ENCODE measurements around the gene RAP1B. TPM values are rescaled to one million over a fixed set of nuclear protein-coding genes. Genes with fewer than 3 reads are reported as not detected.

RAP1B gene
- total and polyA plus RNA-seq, 4 donors: 125 to 203 (median 138) TPM

DNA sequence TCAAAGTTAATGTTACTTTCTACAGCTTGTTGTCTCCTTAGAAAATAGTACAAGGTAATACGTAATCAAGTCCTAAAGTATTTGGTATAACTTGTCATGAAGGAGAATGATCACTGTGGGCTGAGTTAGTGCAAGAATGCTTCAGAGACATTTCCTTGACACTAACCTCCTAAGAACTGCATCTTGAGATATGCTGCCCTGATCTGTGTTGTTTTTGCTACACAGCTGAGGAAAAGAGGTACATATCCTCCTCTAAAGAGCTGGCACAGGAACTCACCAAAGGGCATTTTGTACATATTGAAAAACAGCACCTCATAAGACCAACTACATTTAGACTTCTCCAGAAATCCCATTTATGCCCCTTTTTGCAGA, 28.7 kb downstream of the RAP1B start:
- Histone ChIP-seq H3K4me1 (ENCODE audit: control insufficient read depth, insufficient read depth, low read length) (no peaks in the 10 kb centered on the region), H3K27me3 (ENCODE audit: control insufficient read depth, insufficient read depth, low read length) (no peaks in the 10 kb centered on the region), H3K9me3 (ENCODE audit: control insufficient read depth, insufficient read depth, low read length) (no peaks in the 10 kb centered on the region), H3K36me3 (ENCODE audit: control insufficient read depth, insufficient read depth, low read length) (no peaks in the 10 kb centered on the region), H3K4me3 (ENCODE audit: low read depth, low read length) (no peak overlapping the region), H3K27ac (ENCODE audit: low read depth, low read length) (no peak overlapping the region)
- no peak for DNase-seq (ENCODE audit: low read depth in 4 of 6, low spot score in 6 of 6)
- no CpG with 5 or more reads among the region's 1 CpG for WGBS (ENCODE audit: insufficient coverage)

DNA sequence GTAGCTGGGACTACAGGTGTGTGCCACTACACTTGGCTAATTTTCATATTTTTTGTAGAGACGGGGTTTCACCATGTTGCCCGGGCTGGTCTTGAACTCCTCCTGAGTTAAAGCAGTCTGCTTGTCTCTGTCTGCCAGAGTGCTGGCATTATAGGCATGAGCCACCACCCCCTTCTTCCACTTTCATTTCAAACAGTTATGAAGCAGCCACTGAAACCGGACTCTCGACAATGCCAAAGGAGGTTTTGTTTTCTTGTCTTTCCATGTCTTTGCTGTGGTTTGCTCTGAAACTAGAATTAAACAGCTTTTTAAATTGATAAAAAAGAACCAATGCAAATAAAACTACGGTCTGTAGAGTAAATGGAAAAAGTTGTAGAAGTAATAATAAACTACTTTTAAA, 30.4 kb downstream of the RAP1B start:
- H3K4me3 ChIP-seq (ENCODE audit: low read depth, low read length): no peak overlapping the region
- H3K27me3 ChIP-seq (ENCODE audit: control insufficient read depth, insufficient read depth, low read length): no peaks in the 10 kb centered on the region
- no peaks in the 10 kb centered on the region for H3K4me1 ChIP-seq (ENCODE audit: control insufficient read depth, insufficient read depth, low read length)
- DNase-seq (ENCODE audit: low read depth in 4 of 6, low spot score in 6 of 6): no peak
- no peaks in the 10 kb centered on the region for H3K36me3 ChIP-seq (ENCODE audit: control insufficient read depth, insufficient read depth, low read length)
- H3K9me3 ChIP-seq (ENCODE audit: control insufficient read depth, insufficient read depth, low read length): no peaks in the 10 kb centered on the region
- no peak overlapping the region for H3K27ac ChIP-seq (ENCODE audit: low read depth, low read length)
- 100% methylated on average over 1 of the region's 5 CpGs for WGBS (ENCODE audit: insufficient coverage)

DNA sequence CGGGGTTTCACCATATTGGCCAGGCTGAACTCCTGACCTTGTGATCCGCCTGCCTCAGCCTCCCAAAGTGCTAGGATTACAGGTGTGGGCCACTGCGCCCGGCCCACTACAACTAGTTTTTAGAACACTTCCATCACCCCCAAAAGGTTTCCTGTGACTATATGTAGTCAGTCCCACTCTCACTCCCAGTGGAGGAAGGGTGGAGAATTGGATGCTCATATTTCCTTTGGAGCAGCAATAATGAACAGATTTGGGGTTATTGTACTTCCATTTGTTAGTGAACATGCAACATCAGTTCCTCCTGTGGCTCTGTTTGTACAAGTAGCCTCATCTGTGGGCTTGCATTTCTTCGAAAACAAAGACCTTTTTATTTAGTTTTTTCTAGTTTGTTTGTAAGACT, 35.8 kb downstream of the RAP1B start:
- no peaks in the 10 kb centered on the region for H3K27me3 ChIP-seq (ENCODE audit: control insufficient read depth, insufficient read depth, low read length)
- no peaks in the 10 kb centered on the region for H3K9me3 ChIP-seq (ENCODE audit: control insufficient read depth, insufficient read depth, low read length)
- 88% methylated on average over 2 of the region's 5 CpGs for WGBS (ENCODE audit: insufficient coverage)
- no peak overlapping the region for H3K27ac ChIP-seq (ENCODE audit: low read depth, low read length)
- no peaks in the 10 kb centered on the region for H3K36me3 ChIP-seq (ENCODE audit: control insufficient read depth, insufficient read depth, low read length)
- H3K4me3 ChIP-seq (ENCODE audit: low read depth, low read length): no peak overlapping the region
- DNase-seq (ENCODE audit: low read depth in 4 of 6, low spot score in 6 of 6): no peak
- no peaks in the 10 kb centered on the region for H3K4me1 ChIP-seq (ENCODE audit: control insufficient read depth, insufficient read depth, low read length)

DNA sequence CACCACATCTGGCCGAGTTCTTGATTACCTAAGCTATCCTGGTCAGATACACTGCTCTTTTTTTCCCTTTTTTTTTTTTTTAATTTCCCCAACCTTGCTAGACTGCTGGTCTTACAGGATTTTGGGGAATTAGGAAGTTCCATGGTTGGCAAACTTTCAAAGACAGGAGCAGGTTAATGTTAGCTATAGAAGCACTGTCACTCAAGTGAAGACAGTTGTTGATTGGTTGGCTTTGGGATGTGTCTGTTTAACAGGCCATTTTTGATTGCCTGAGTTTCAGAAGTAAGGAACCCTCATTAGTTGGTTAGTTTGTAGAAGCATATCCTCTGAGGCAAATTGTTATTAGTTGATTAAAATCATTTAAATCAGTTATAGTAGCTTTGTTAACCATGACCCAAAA, 36.8 kb downstream of the RAP1B start:
- Histone ChIP-seq H3K9me3 (ENCODE audit: control insufficient read depth, insufficient read depth, low read length) (no peaks in the 10 kb centered on the region), H3K27ac (ENCODE audit: low read depth, low read length) (no peak overlapping the region), H3K4me1 (ENCODE audit: control insufficient read depth, insufficient read depth, low read length) (no peaks in the 10 kb centered on the region), H3K4me3 (ENCODE audit: low read depth, low read length) (no peak overlapping the region), H3K27me3 (ENCODE audit: control insufficient read depth, insufficient read depth, low read length) (no peaks in the 10 kb centered on the region), H3K36me3 (ENCODE audit: control insufficient read depth, insufficient read depth, low read length) (peaks cover 5% of the 10 kb centered on the region)
- no CpG with 5 or more reads among the region's 1 CpG for WGBS (ENCODE audit: insufficient coverage)
- DNase-seq (ENCODE audit: low read depth in 4 of 6, low spot score in 6 of 6): no peak

DNA sequence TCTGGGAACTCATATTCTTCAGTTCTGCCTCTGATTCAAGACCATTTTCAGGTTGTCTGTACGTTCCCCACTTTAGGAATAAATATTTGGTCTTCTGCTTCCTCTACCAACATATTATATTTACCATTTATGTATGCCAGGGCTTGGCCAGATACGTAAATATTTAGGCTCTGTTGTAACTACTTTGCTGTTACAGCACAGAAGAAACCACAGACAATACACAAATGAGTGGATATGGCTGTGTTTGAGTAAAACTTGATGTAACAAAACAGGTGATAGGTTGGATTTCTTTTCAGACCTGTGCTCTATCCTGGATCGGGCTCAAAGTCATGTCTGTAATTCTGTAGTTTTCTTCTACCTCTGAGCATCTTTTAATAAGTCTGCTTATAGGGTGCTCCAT, 37.5 kb downstream of the RAP1B start:
- WGBS (ENCODE audit: insufficient coverage): no CpG with 5 or more reads among the region's 3 CpGs
- Histone ChIP-seq H3K27me3 (ENCODE audit: control insufficient read depth, insufficient read depth, low read length) (no peaks in the 10 kb centered on the region), H3K4me1 (ENCODE audit: control insufficient read depth, insufficient read depth, low read length) (no peaks in the 10 kb centered on the region), H3K27ac (ENCODE audit: low read depth, low read length) (no peak overlapping the region), H3K4me3 (ENCODE audit: low read depth, low read length) (no peak overlapping the region), H3K9me3 (ENCODE audit: control insufficient read depth, insufficient read depth, low read length) (no peaks in the 10 kb centered on the region), H3K36me3 (ENCODE audit: control insufficient read depth, insufficient read depth, low read length) (peaks cover 8% of the 10 kb centered on the region)
- no peak for DNase-seq (ENCODE audit: low read depth in 4 of 6, low spot score in 6 of 6)

DNA sequence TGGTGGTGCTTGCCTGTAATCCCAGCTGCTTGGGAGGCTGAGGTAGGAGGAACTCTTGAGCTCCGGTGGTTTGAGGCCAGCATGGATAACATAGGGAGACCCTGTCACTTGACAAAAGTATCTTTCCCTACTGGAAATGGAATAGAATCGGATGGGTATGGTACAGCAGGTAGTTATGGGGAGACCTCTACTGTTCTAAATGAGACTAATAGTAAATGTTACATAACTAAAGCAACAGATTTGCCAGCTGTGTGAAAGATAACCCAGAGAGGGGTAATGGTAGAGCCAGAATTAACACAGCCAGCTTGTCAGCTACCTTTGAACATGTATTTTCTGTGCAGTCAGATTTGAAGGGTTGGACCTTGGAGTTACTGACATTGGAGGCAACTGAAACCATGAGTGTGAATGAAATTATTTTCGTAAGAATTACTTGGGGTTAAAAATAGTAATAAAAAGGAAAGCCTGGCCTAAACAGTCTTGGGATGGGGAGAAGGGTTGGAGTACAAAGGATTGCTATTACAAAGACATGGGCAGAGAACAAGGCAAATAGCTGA, 54.4 kb downstream of the RAP1B start:
- 88% methylated on average over 1 of the region's 3 CpGs for WGBS (ENCODE audit: insufficient coverage)
- Histone ChIP-seq H3K9me3 (ENCODE audit: control insufficient read depth, insufficient read depth, low read length) (no peaks in the 10 kb centered on the region), H3K27ac (ENCODE audit: low read depth, low read length) (no peak overlapping the region), H3K4me3 (ENCODE audit: low read depth, low read length) (no peak overlapping the region), H3K27me3 (ENCODE audit: control insufficient read depth, insufficient read depth, low read length) (no peaks in the 10 kb centered on the region), H3K4me1 (ENCODE audit: control insufficient read depth, insufficient read depth, low read length) (no peaks in the 10 kb centered on the region), H3K36me3 (ENCODE audit: control insufficient read depth, insufficient read depth, low read length) (no peaks in the 10 kb centered on the region)
- DNase-seq (ENCODE audit: low read depth in 4 of 6, low spot score in 6 of 6): peak in 2 of 6 donors; percentile 13 to 26

DNA sequence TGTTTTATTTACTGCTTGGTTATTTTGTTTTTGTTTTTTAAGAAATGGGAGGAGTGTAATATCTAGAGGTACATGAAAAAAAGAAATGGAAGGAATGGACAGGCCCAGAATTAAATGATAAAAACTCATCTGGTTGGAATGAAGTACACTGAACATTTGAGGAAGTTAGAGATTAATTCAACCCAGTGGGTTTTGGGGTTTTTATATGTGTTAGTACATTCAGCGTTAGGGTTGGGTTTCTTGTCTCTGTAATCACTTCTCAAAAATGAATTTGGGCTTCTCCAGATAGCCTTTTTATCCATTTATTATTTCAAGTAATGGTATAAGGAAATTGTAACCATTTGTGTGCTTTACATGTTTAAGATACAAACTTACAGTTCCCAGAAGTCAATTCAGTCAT, 56.6 kb downstream of the RAP1B start:
- Histone ChIP-seq H3K4me3 (ENCODE audit: low read depth, low read length) (no peak overlapping the region), H3K27me3 (ENCODE audit: control insufficient read depth, insufficient read depth, low read length) (no peaks in the 10 kb centered on the region), H3K36me3 (ENCODE audit: control insufficient read depth, insufficient read depth, low read length) (no peaks in the 10 kb centered on the region), H3K27ac (ENCODE audit: low read depth, low read length) (no peak overlapping the region), H3K4me1 (ENCODE audit: control insufficient read depth, insufficient read depth, low read length) (no peaks in the 10 kb centered on the region), H3K9me3 (ENCODE audit: control insufficient read depth, insufficient read depth, low read length) (no peaks in the 10 kb centered on the region)
- no peak for DNase-seq (ENCODE audit: low read depth in 4 of 6, low spot score in 6 of 6)
- WGBS (ENCODE audit: insufficient coverage): no CpG with 5 or more reads among the region's 1 CpG

DNA sequence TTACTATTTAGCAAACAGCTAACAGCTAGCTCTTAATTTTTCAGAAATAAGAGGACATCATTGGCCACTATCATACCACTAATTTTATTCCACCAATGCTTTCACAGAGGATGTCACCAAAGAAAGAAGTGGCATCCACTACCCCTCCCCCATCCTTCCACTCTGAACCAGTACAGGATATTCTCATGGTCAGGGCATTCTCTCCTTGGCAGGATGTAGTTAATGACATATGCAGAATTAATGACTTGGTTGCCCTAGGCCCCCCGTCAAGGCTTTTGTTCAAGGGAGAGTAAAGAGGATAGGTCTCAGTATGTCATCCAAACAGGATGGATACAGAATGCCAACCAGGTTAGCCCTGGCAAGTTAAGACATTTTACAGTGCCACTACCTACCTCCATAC, 57.2 kb downstream of the RAP1B start:
- Histone ChIP-seq H3K27me3 (ENCODE audit: control insufficient read depth, insufficient read depth, low read length) (no peaks in the 10 kb centered on the region), H3K27ac (ENCODE audit: low read depth, low read length) (no peak overlapping the region), H3K4me3 (ENCODE audit: low read depth, low read length) (no peak overlapping the region), H3K9me3 (ENCODE audit: control insufficient read depth, insufficient read depth, low read length) (no peaks in the 10 kb centered on the region), H3K4me1 (ENCODE audit: control insufficient read depth, insufficient read depth, low read length) (no peaks in the 10 kb centered on the region), H3K36me3 (ENCODE audit: control insufficient read depth, insufficient read depth, low read length) (no peaks in the 10 kb centered on the region)
- DNase-seq (ENCODE audit: low read depth in 4 of 6, low spot score in 6 of 6): no peak
- 0% methylated on average over 1 of the region's 1 CpG for WGBS (ENCODE audit: insufficient coverage)

DNA sequence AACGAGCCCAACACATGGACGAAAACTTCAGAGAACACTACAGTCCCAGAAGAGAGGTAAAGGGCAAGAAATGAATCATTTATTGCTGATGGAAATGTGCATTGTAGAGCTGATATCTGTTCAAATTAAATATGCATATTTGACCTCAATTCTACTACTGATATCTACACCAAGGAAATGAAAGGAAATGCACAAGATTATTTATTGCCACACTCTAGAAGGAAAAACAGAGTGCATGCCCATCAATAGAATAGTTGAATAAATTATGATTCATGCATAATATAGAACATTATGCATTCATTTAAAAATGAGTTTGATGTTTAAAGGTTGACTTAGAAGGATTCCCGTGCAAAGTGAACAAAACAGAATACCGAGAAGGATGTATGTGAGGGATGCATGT, 60.5 kb downstream of the RAP1B start:
- no peak overlapping the region for H3K27ac ChIP-seq (ENCODE audit: low read depth, low read length)
- no peaks in the 10 kb centered on the region for H3K4me1 ChIP-seq (ENCODE audit: control insufficient read depth, insufficient read depth, low read length)
- WGBS (ENCODE audit: insufficient coverage): 100% methylated on average over 2 of the region's 4 CpGs
- no peaks in the 10 kb centered on the region for H3K36me3 ChIP-seq (ENCODE audit: control insufficient read depth, insufficient read depth, low read length)
- H3K4me3 ChIP-seq (ENCODE audit: low read depth, low read length): no peak overlapping the region
- no peaks in the 10 kb centered on the region for H3K27me3 ChIP-seq (ENCODE audit: control insufficient read depth, insufficient read depth, low read length)
- no peak for DNase-seq (ENCODE audit: low read depth in 4 of 6, low spot score in 6 of 6)
- no peaks in the 10 kb centered on the region for H3K9me3 ChIP-seq (ENCODE audit: control insufficient read depth, insufficient read depth, low read length)

DNA sequence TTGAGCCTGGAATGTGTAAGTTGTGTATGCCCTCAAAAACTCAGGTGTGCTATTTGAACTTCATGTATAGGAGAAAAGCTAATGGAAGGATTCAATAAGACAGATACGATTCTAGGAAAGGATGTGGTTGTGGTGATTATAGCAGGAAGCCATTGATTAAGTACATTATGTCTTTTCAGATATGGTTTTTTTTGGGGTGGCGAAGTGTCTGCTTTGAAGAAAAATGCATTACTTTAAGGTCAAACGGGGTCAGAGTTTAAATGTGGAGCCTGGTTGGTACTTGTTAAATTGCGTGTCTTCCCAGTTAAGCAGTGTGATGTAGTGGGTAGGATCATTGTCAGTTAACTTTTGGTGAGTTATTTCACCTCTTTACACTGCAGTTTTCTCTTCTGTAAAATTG, 63.1 kb downstream of the RAP1B start:
- H3K4me3 ChIP-seq (ENCODE audit: low read depth, low read length): no peak overlapping the region
- H3K27ac ChIP-seq (ENCODE audit: low read depth, low read length): no peak overlapping the region
- H3K4me1 ChIP-seq (ENCODE audit: control insufficient read depth, insufficient read depth, low read length): no peaks in the 10 kb centered on the region
- 86% methylated on average over 2 of the region's 4 CpGs for WGBS (ENCODE audit: insufficient coverage)
- no peaks in the 10 kb centered on the region for H3K27me3 ChIP-seq (ENCODE audit: control insufficient read depth, insufficient read depth, low read length)
- DNase-seq (ENCODE audit: low read depth in 4 of 6, low spot score in 6 of 6): no peak
- H3K36me3 ChIP-seq (ENCODE audit: control insufficient read depth, insufficient read depth, low read length): no peaks in the 10 kb centered on the region
- no peaks in the 10 kb centered on the region for H3K9me3 ChIP-seq (ENCODE audit: control insufficient read depth, insufficient read depth, low read length)
